ENCODE results near the gene STPG1. TPM values are rescaled to one million over a fixed set of nuclear protein-coding genes. Genes with fewer than 3 reads are reported as not detected.
A peak's percentile ranks its signal among the peaks of the same experiment; 100 is the strongest.

Gene STPG1
- total and polyA plus RNA-seq, 9 of the 15 experiments (the other 6 are each of a cell fraction or from before 2014, with no cell fraction given): 5.0 to 11.9 (median 8.3) TPM

- Histone ChIP-seq H3K36me3 (ENCODE audit: control insufficient read depth, insufficient read depth, low read length) (no peaks in the 10 kb centered on the region), H3K4me2 (ENCODE audit: insufficient read depth, low read length) (peak overlapping the region; percentile 20; the same call in 1 of the 2 replicates), H3K27ac (ENCODE audit: extremely low read depth, low read depth, low read length) (no peak overlapping the region), H4K20me1 (replicated peaks; ENCODE audit: control insufficient read depth, insufficient read depth, low read length) (no peaks in the 10 kb centered on the region), H2AFZ (ENCODE audit: low read depth, low read length) (peak overlapping the region; percentile 65; the same call in 1 of the 2 replicates), H3K4me3 (no peak overlapping the region), H3K4me1 (replicated peaks in 1 of 2; ENCODE audit: control insufficient read depth in 2 of 2, insufficient read depth in 2 of 2, low read length in 2 of 2) (peaks cover 6 to 13% of the 10 kb centered on the region in 2 experiments; a peak in 3 of 5 replicates), H3K9me1 (ENCODE audit: control insufficient read depth, insufficient read depth, low read length) (no peaks in the 10 kb centered on the region), H3K27me3 (ENCODE audit: control insufficient read depth in 2 of 2, insufficient read depth in 2 of 2, low read length in 2 of 2) (peaks cover 14 to 21% of the 10 kb centered on the region in 2 experiments), H3K9me3 (replicated peaks; ENCODE audit: control insufficient read depth, insufficient read depth, low read depth, low read length) (no peaks in the 10 kb centered on the region), H3K79me2 (ENCODE audit: control insufficient read depth, insufficient read depth, low read length) (no peaks in the 10 kb centered on the region), H3K9ac (ENCODE audit: insufficient read depth in 1 of 2, low read depth in 2 of 2, low read length in 2 of 2) (0 out of 4 replicates have a peak overlapping the region, but pooled peaks of 1 of the 2 experiments have one; percentile 6)
- intact Hi-C loops (cut with micrococcal nuclease): no loop called here
- ChIA-PET POLR2A (interaction anchor here (0.5 to 0.9 kb wide), 2 partner anchors 12 to 21 kb away, joined by 3 to 4 read pairs; no protein-coding TSS in a partner anchor), CTCF (ENCODE audit: low intra/inter-chr PET ratio) (no interaction called here)
- DNase-seq (ENCODE audit: extremely low read depth in 1 of 4, low spot score in 3 of 4): no peak
- 0% methylated on average over 1 of the region's 1 CpG for WGBS (ENCODE audit: insufficient coverage, low coverage, missing lambda C conversion rate)
- no peak for TF ChIP-seq HDAC8 (tag; IDR thresholded peaks at IDR 0.05)
- no peak for TF ChIP-seq TFAP4 (CRISPR knock-in tag; IDR thresholded peaks at IDR 0.05; ENCODE audit: borderline replicate concordance)
- no peak for TF ChIP-seq PATZ1 (CRISPR knock-in tag; IDR thresholded peaks at IDR 0.05; ENCODE audit: borderline replicate concordance)
- TF ChIP-seq XRCC4 (IDR thresholded peaks at IDR 0.05; ENCODE audit: extremely low read depth, insufficient read depth, insufficient read length): no peak
- peak; percentile 67 for TF ChIP-seq ZBTB40 (IDR thresholded peaks at IDR 0.05)
- no peak for TF ChIP-seq ZBTB40 (CRISPR knock-in tag; IDR thresholded peaks at IDR 0.05)
- ATAC-seq: peak; percentile 24
- in situ Hi-C loops (cut with MboI): no loop called here
- BruUV-seq (replicated peaks): no TSS peak
- FAIRE-seq: no peak
Observed at GRCh38 chr1:24311741-24312140, 101.8 kb downstream of the STPG1 start.
